K562 (cell line): ENCODE measurements around the gene CEND1. TPM values are rescaled to one million over a fixed set of nuclear protein-coding genes. Genes with fewer than 3 reads are reported as not detected.
A peak's percentile ranks its signal among the peaks of the same experiment; 100 is the strongest.

Experiments used
- ZNF408 ChIP-seq: fragments of 250-450 bp; sonication (Bioruptor Pico); IDR thresholded peaks from 2 replicates; pipeline ENCODE4 v1.4.0; 2020; ENCODE audit warnings: low read depth, mild to moderate bottlenecking, moderate library complexity
- polyA plus RNA-seq, 8 experiments: library from polyadenylated mRNA; depleted of rRNA in 4 of 8; stranded (reverse) in 5 of 8; unstranded in 3 of 8; fragments of >200 nt; fragmentation: Nextera tagmentation in 2 of 8; fragmentation: Illumina TruSeq in 1 of 8; extraction: Ambion mirVana in 2 of 8; extraction: Trizol in 1 of 8; gene quantifications; 2 replicates each; pipeline versions ENCODE4 v1.2.1 to v1.2.3, GENCODE V29; 2011 to 2014; ENCODE audit warnings: inconsistent platforms in 1 of 8, missing spikeins in 1 of 8
- total RNA-seq, 7 experiments: library from RNA; depleted of rRNA in 6 of 7; stranded (reverse); fragments of >200 nt in 6 of 7; fragmentation: Illumina TruSeq in 2 of 7; extraction: Trizol in 2 of 7; gene quantifications; 2 replicates each; pipeline versions ENCODE4 v1.2.1 to v1.2.3, GENCODE V29; 2011 to 2021; ENCODE audit warnings: low replicate concordance in 1 of 7
- TF ChIP-seq, protein P1 (sequence below): fragments of 250-450 bp; sonication (Bioruptor Pico); IDR thresholded peaks from 2 replicates; pipeline ENCODE4 v1.4.0; 2020
- TF ChIP-seq, protein P2 (sequence below), 3 experiments: IDR thresholded peaks in 2 of 3; conservative IDR thresholded peaks in 1 of 3; 2 replicates each; pipeline ENCODE4 v1.5.1; 2011 to 2012; ENCODE audit warnings: low read length in 3 of 3, mild to moderate bottlenecking in 3 of 3, control low read depth in 2 of 3, improper control_type of control experiment in 1 of 3, inconsistent platforms in 1 of 3, low read depth in 1 of 3, mixed read lengths in 1 of 3, moderate library complexity in 1 of 3; ENCODE audit not compliant: insufficient read depth in 2 of 3

CEND1 gene
- total and polyA plus RNA-seq, 9 of the 15 experiments (the other 6 are each of a cell fraction or from before 2014, with no cell fraction given) = 0.13 to 0.18 (median 0.16) TPM; not detected in 6

- TF ChIP-seq, protein P1, sequence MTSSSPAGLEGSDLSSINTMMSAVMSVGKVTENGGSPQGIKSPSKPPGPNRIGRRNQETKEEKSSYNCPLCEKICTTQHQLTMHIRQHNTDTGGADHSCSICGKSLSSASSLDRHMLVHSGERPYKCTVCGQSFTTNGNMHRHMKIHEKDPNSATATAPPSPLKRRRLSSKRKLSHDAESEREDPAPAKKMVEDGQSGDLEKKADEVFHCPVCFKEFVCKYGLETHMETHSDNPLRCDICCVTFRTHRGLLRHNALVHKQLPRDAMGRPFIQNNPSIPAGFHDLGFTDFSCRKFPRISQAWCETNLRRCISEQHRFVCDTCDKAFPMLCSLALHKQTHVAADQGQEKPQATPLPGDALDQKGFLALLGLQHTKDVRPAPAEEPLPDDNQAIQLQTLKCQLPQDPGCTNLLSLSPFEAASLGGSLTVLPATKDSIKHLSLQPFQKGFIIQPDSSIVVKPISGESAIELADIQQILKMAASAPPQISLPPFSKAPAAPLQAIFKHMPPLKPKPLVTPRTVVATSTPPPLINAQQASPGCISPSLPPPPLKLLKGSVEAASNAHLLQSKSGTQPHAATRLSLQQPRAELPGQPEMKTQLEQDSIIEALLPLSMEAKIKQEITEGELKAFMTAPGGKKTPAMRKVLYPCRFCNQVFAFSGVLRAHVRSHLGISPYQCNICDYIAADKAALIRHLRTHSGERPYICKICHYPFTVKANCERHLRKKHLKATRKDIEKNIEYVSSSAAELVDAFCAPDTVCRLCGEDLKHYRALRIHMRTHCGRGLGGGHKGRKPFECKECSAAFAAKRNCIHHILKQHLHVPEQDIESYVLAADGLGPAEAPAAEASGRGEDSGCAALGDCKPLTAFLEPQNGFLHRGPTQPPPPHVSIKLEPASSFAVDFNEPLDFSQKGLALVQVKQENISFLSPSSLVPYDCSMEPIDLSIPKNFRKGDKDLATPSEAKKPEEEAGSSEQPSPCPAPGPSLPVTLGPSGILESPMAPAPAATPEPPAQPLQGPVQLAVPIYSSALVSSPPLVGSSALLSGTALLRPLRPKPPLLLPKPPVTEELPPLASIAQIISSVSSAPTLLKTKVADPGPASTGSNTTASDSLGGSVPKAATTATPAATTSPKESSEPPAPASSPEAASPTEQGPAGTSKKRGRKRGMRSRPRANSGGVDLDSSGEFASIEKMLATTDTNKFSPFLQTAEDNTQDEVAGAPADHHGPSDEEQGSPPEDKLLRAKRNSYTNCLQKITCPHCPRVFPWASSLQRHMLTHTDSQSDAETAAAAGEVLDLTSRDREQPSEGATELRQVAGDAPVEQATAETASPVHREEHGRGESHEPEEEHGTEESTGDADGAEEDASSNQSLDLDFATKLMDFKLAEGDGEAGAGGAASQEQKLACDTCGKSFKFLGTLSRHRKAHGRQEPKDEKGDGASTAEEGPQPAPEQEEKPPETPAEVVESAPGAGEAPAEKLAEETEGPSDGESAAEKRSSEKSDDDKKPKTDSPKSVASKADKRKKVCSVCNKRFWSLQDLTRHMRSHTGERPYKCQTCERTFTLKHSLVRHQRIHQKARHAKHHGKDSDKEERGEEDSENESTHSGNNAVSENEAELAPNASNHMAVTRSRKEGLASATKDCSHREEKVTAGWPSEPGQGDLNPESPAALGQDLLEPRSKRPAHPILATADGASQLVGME (CRISPR knock-in tag) = no peak
- TF ChIP-seq, protein P2, sequence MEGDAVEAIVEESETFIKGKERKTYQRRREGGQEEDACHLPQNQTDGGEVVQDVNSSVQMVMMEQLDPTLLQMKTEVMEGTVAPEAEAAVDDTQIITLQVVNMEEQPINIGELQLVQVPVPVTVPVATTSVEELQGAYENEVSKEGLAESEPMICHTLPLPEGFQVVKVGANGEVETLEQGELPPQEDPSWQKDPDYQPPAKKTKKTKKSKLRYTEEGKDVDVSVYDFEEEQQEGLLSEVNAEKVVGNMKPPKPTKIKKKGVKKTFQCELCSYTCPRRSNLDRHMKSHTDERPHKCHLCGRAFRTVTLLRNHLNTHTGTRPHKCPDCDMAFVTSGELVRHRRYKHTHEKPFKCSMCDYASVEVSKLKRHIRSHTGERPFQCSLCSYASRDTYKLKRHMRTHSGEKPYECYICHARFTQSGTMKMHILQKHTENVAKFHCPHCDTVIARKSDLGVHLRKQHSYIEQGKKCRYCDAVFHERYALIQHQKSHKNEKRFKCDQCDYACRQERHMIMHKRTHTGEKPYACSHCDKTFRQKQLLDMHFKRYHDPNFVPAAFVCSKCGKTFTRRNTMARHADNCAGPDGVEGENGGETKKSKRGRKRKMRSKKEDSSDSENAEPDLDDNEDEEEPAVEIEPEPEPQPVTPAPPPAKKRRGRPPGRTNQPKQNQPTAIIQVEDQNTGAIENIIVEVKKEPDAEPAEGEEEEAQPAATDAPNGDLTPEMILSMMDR (IDR thresholded peaks at IDR 0.05 in 2 of 3, conservative IDR thresholded peaks at IDR 0.05 in 1 of 3; ENCODE audit: insufficient read depth in 2 of 3, low read depth in 1 of 3, low read length in 3 of 3) = peak; percentile 56 to 64 (median 64)
- no peak for TF ChIP-seq ZNF408
Measured at GRCh38 chr11:783581-784015, 6.3 kb downstream of the CEND1 start (continued).
